ENCODE data around the gene PNLIPRP2. TPM values are rescaled to one million over a fixed set of nuclear protein-coding genes. Genes with fewer than 3 reads are reported as not detected.

PNLIPRP2 gene
- total RNA-seq, 4 donors from 2014 or later: not detected

GRCh38 chr10:116685807-116686206, 65.1 kb downstream of the PNLIPRP2 start:
- peaks cover 0 to 42% (median 17%) of the 10 kb centered on the region in 3 donors for H3K4me1 ChIP-seq

DNA sequence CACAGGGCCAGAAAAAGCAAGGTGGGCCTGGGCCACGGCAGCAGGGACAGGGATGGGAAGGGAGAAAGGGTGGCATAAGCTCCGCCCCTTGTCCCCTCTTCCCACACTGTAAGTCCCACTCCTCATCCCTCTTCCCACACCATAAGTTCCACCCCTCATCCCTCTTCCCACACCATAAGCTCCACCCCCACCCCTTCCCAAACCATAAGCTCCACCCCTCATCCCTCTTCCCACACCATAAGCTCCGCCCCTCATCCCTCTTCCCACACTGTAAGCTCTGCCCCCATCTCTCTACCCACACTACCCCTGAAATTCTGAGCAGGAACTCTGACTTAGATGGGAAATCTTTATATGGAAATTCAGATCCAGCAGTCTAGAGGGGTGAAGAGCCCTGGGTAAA, 65.9 kb downstream of the PNLIPRP2 start:
- Histone ChIP-seq H3K27ac (no peak overlapping the region), H3K36me3 (peaks cover 0 to 12% of the 10 kb centered on the region in 2 donors), H3K9me3 (no peaks in the 10 kb centered on the region), H3K4me1 (peaks cover 0 to 50% (median 20%) of the 10 kb centered on the region in 3 donors), H3K4me3 (no peak overlapping the region), H3K27me3 (no peaks in the 10 kb centered on the region)
- no peak for ATAC-seq
- TF ChIP-seq, protein P1, sequence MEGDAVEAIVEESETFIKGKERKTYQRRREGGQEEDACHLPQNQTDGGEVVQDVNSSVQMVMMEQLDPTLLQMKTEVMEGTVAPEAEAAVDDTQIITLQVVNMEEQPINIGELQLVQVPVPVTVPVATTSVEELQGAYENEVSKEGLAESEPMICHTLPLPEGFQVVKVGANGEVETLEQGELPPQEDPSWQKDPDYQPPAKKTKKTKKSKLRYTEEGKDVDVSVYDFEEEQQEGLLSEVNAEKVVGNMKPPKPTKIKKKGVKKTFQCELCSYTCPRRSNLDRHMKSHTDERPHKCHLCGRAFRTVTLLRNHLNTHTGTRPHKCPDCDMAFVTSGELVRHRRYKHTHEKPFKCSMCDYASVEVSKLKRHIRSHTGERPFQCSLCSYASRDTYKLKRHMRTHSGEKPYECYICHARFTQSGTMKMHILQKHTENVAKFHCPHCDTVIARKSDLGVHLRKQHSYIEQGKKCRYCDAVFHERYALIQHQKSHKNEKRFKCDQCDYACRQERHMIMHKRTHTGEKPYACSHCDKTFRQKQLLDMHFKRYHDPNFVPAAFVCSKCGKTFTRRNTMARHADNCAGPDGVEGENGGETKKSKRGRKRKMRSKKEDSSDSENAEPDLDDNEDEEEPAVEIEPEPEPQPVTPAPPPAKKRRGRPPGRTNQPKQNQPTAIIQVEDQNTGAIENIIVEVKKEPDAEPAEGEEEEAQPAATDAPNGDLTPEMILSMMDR (IDR thresholded peaks at IDR 0.05): no peak
- no peak for TF ChIP-seq EP300 (IDR thresholded peaks at IDR 0.05)
- 83 to 84% methylated on average over 3 of the region's 3 CpGs for WGBS, 2 donors (ENCODE audit: low coverage in 1 of 2)

More at GRCh38 chr10:116685807-116686206, 65.1 kb downstream of the PNLIPRP2 start:
- no peaks in the 10 kb centered on the region for H3K9me3 ChIP-seq
- H3K36me3 ChIP-seq: peaks cover 0 to 20% of the 10 kb centered on the region in 2 donors
- H3K4me3 ChIP-seq: no peak overlapping the region
- ATAC-seq: no peak
- H3K27me3 ChIP-seq: no peaks in the 10 kb centered on the region
- H3K27ac ChIP-seq: no peak overlapping the region
- 88 to 100% methylated on average over 1 to 3 of the region's 6 CpGs for WGBS, 2 donors (ENCODE audit: low coverage in 1 of 2)
- TF ChIP-seq EP300 (IDR thresholded peaks at IDR 0.05) (no peak), POLR2AphosphoS5 (IDR thresholded peaks at IDR 0.05) (no peak), POLR2A (IDR thresholded peaks at IDR 0.05) (no peak)
- TF ChIP-seq, protein P1 (IDR thresholded peaks at IDR 0.05): no peak

- ATAC-seq: no peak
- 34 to 58% methylated on average over 5 to 6 of the region's 6 CpGs for WGBS, 2 donors (ENCODE audit: low coverage in 1 of 2)
- Histone ChIP-seq H3K9me3 (no peaks in the 10 kb centered on the region), H3K36me3 (peaks cover 0 to 13% of the 10 kb centered on the region in 2 donors), H3K4me1 (peaks cover 0 to 54% (median 20%) of the 10 kb centered on the region in 3 donors), H3K27ac (peak overlapping the region in 1 of 4 donors; percentile 68), H3K27me3 (no peaks in the 10 kb centered on the region), H3K4me3 (no peak overlapping the region)
- TF ChIP-seq POLR2AphosphoS5 (IDR thresholded peaks at IDR 0.05) (no peak), POLR2A (IDR thresholded peaks at IDR 0.05) (no peak), EP300 (IDR thresholded peaks at IDR 0.05) (no peak)
- TF ChIP-seq, protein P1 (IDR thresholded peaks at IDR 0.05): no peak
These were observed 66.9 kb downstream of the PNLIPRP2 start for GRCh38 chr10:116687633-116688032.

- Histone ChIP-seq H3K4me3 (peak overlapping the region in 1 of 2 donors; percentile 4), H3K27me3 (no peaks in the 10 kb centered on the region), H3K36me3 (peaks cover 0 to 13% of the 10 kb centered on the region in 2 donors), H3K4me1 (peaks cover 0 to 54% (median 20%) of the 10 kb centered on the region in 3 donors), H3K27ac (peak overlapping the region in 3 of 4 donors; percentile 42 to 68 (median 58)), H3K9me3 (no peaks in the 10 kb centered on the region)
- peak; percentile 54 for ATAC-seq
- WGBS, 2 donors (ENCODE audit: low coverage in 1 of 2): 15% methylated on average over 3 of the region's 7 CpGs; no CpG with 5 or more reads in 1 of the 2 donors
- no peak for TF ChIP-seq EP300 (IDR thresholded peaks at IDR 0.05)
- TF ChIP-seq POLR2A (IDR thresholded peaks at IDR 0.05): no peak
- no peak for TF ChIP-seq POLR2AphosphoS5 (IDR thresholded peaks at IDR 0.05)
- TF ChIP-seq, protein P1 (IDR thresholded peaks at IDR 0.05): no peak
These were observed 67.5 kb downstream of the PNLIPRP2 start for GRCh38 chr10:116688241-116688711.

All from gastroesophageal sphincter (tissue), 4 donors.